ENCODE results near the gene NUP210.
"Not testable (repeated sequence)": the region's sequence is repeated elsewhere in the genome, so short reads cannot be mapped to it uniquely, and the experiment has no call there.

Gene NUP210

GRCh38 chr3:13420045-13420830 is at the start of gene NUP210:
NUP210 (minus strand) TSS chr3:13420322; CDS start chr3:13420226, 96 bp downstream.
- DNase-seq (ENCODE audit: low read depth in 2 of 2), result peak; percentile 62 to 81

- DNase-seq (ENCODE audit: low read depth in 2 of 2), result no peak
Observed at GRCh38 chr3:13466781-13467180, 46.7 kb upstream of the NUP210 start.

- no peak for DNase-seq (ENCODE audit: low read depth in 2 of 2)
Observed at GRCh38 chr3:13465236-13465873, 45.2 kb upstream of the NUP210 start.

GRCh38 chr3:13463618-13464400 is 43.7 kb upstream of the NUP210 start:
- DNase-seq (ENCODE audit: low read depth in 2 of 2), result no peak

- no peak for DNase-seq (ENCODE audit: low read depth in 2 of 2)
Observed at GRCh38 chr3:13462822-13463221, 42.7 kb upstream of the NUP210 start.

- DNase-seq (ENCODE audit: low read depth in 2 of 2), result no peak
Observed at GRCh38 chr3:13462125-13462629, 42.1 kb upstream of the NUP210 start.

- peak; percentile 66 to 73 for DNase-seq (ENCODE audit: low read depth in 2 of 2)
Observed at GRCh38 chr3:13461169-13462124, 41.3 kb upstream of the NUP210 start.

GRCh38 chr3:13460341-13460736 is 40.2 kb upstream of the NUP210 start:
- no peak for DNase-seq (ENCODE audit: low read depth in 2 of 2)

- DNase-seq (ENCODE audit: low read depth in 2 of 2), result no peak
Observed at GRCh38 chr3:13459605-13460340, 39.7 kb upstream of the NUP210 start.

GRCh38 chr3:13457593-13457992 is 37.5 kb upstream of the NUP210 start:
- DNase-seq (ENCODE audit: low read depth in 2 of 2), result no peak

- no peak for DNase-seq (ENCODE audit: low read depth in 2 of 2)
Observed at GRCh38 chr3:13455644-13456043, 35.5 kb upstream of the NUP210 start.

- no peak for DNase-seq (ENCODE audit: low read depth in 2 of 2)
Observed at GRCh38 chr3:13452490-13453335, 32.6 kb upstream of the NUP210 start.

GRCh38 chr3:13451301-13451673 is 31.2 kb upstream of the NUP210 start:
- peak in 1 of 2 donors; percentile 9 for DNase-seq (ENCODE audit: low read depth in 2 of 2)

GRCh38 chr3:13442882-13443281 is 22.8 kb upstream of the NUP210 start:
- not testable (repeated sequence) for DNase-seq (ENCODE audit: low read depth in 2 of 2)

- no peak for DNase-seq (ENCODE audit: low read depth in 2 of 2)
Observed at GRCh38 chr3:13440204-13440817, 20.2 kb upstream of the NUP210 start.

GRCh38 chr3:13436213-13436612 is 16.1 kb upstream of the NUP210 start:
- DNase-seq (ENCODE audit: low read depth in 2 of 2), result not testable (repeated sequence)

- DNase-seq (ENCODE audit: low read depth in 2 of 2), result no peak
Observed at GRCh38 chr3:13433912-13434311, 13.8 kb upstream of the NUP210 start.

- no peak for DNase-seq (ENCODE audit: low read depth in 2 of 2)
Observed at GRCh38 chr3:13432093-13432492, 12.0 kb upstream of the NUP210 start.

GRCh38 chr3:13430411-13430875 is 10.3 kb upstream of the NUP210 start:
- DNase-seq (ENCODE audit: low read depth in 2 of 2), result not testable (repeated sequence)

Measured in stimulated activated CD8-positive, alpha-beta memory T cell treated with anti-CD3 and anti-CD28 coated beads, Interleukin-2, amount 100 ng/mL, for 48 hours (primary cell).